ENCODE results near the gene JAM2.

Gene JAM2, protein sequence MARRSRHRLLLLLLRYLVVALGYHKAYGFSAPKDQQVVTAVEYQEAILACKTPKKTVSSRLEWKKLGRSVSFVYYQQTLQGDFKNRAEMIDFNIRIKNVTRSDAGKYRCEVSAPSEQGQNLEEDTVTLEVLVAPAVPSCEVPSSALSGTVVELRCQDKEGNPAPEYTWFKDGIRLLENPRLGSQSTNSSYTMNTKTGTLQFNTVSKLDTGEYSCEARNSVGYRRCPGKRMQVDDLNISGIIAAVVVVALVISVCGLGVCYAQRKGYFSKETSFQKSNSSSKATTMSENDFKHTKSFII

DNA sequence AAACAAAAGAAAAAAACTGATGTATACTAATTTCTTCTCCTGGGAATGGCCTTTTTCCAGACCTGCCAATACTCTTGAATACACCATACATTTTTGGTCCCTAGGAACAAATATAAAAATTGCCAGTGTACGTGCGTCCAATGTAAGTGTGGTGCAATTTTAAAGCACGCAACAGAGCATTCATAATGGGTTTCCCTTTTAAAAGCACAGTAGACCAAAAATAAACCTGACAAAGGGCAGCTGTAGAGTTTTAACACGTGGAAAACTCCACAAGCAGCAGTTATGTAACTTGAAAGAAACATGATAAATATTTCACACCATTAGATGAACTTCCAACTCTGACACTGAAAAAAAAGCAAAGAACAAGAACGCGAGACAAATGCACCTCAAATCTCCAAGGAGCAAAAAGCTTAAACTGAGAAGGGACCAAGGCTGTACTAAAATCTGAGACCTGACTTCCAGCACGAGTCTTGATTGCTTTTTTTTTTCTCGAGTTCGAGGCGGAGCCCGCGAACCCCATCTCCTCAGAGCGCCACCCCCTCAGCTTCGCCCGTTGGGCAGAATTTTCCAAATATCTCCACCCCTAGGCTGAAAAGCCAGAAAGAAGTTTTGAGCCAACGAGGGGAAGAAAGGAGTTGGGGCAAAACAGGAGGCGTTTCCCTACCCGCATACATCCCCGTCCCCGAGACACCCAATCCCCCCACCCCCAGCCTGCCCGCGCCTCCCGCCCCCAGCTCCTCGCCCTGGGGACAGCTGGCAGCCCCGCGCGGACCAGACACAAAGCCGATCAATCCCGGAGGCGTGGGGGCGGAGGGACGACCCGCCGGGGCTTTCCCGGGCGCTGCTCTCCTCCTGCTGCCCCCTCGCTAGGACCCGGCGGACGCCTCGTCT lies at the start of gene JAM2:
TSS of gene JAM2 (plus strand) at position 599 of the 891 bp plus-strand sequence. CDS start 564 bp downstream, outside the sequence.
- no peaks in the 10 kb centered on the region for H3K79me2 ChIP-seq
- no peak within 1 kb of the TSS for H3K9ac ChIP-seq
- H3K27me3 ChIP-seq (ENCODE audit: control insufficient read depth, insufficient read depth, low read length): no peaks in the 10 kb centered on the region
- H3K4me1 ChIP-seq: peaks cover 2% of the 10 kb centered on the region
- peak within 1 kb of the TSS; percentile 43 for H3K27ac ChIP-seq
- peak within 1 kb of the TSS; percentile 88 for H2AFZ ChIP-seq
- no peaks in the 10 kb centered on the region for H3K9me3 ChIP-seq (ENCODE audit: control insufficient read depth, low read length)
- TF ChIP-seq, protein P1, sequence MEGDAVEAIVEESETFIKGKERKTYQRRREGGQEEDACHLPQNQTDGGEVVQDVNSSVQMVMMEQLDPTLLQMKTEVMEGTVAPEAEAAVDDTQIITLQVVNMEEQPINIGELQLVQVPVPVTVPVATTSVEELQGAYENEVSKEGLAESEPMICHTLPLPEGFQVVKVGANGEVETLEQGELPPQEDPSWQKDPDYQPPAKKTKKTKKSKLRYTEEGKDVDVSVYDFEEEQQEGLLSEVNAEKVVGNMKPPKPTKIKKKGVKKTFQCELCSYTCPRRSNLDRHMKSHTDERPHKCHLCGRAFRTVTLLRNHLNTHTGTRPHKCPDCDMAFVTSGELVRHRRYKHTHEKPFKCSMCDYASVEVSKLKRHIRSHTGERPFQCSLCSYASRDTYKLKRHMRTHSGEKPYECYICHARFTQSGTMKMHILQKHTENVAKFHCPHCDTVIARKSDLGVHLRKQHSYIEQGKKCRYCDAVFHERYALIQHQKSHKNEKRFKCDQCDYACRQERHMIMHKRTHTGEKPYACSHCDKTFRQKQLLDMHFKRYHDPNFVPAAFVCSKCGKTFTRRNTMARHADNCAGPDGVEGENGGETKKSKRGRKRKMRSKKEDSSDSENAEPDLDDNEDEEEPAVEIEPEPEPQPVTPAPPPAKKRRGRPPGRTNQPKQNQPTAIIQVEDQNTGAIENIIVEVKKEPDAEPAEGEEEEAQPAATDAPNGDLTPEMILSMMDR (IDR thresholded peaks at IDR 0.05): no peak
- no peaks in the 10 kb centered on the region for H3K36me3 ChIP-seq (ENCODE audit: control insufficient read depth, insufficient read depth, low read length)
- H3K4me3 ChIP-seq (ENCODE audit: low read depth, low read length): peak within 1 kb of the TSS; percentile 63
- H3K4me2 ChIP-seq (ENCODE audit: low read length): peak within 1 kb of the TSS; percentile 77

DNA sequence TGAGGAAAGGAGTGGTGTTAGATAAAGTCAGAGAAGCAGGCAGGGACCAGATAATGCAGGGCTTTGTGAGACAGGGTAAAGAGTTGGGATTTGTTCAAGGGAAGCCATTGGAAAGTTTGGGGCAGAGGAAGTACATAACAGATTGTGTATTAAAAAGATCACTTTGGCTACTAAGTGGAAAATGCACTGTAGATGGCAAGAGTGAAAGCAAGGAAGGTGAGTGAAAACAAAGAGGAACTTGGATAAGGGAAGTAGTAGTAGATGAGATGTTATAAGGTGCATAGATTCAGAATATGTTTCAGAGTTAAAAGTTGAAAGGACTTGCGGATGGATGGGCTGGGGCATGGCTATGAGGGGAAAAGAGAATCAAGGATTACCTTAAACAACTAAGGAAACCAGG lies 49.2 kb upstream of the JAM2 start:
- H3K9ac ChIP-seq: no peak overlapping the region
- H2AFZ ChIP-seq: no peak overlapping the region
- H3K4me1 ChIP-seq: no peaks in the 10 kb centered on the region
- no peak overlapping the region for H3K27ac ChIP-seq
- no peak overlapping the region for H3K4me3 ChIP-seq (ENCODE audit: low read depth, low read length)
- no peaks in the 10 kb centered on the region for H3K36me3 ChIP-seq (ENCODE audit: control insufficient read depth, insufficient read depth, low read length)
- no peak overlapping the region for H3K4me2 ChIP-seq (ENCODE audit: low read length)
- no peaks in the 10 kb centered on the region for H3K79me2 ChIP-seq
- no peaks in the 10 kb centered on the region for H3K27me3 ChIP-seq (ENCODE audit: control insufficient read depth, insufficient read depth, low read length)
- no peaks in the 10 kb centered on the region for H3K9me3 ChIP-seq (ENCODE audit: control insufficient read depth, low read length)
- TF ChIP-seq, protein P1 (IDR thresholded peaks at IDR 0.05): no peak

DNA sequence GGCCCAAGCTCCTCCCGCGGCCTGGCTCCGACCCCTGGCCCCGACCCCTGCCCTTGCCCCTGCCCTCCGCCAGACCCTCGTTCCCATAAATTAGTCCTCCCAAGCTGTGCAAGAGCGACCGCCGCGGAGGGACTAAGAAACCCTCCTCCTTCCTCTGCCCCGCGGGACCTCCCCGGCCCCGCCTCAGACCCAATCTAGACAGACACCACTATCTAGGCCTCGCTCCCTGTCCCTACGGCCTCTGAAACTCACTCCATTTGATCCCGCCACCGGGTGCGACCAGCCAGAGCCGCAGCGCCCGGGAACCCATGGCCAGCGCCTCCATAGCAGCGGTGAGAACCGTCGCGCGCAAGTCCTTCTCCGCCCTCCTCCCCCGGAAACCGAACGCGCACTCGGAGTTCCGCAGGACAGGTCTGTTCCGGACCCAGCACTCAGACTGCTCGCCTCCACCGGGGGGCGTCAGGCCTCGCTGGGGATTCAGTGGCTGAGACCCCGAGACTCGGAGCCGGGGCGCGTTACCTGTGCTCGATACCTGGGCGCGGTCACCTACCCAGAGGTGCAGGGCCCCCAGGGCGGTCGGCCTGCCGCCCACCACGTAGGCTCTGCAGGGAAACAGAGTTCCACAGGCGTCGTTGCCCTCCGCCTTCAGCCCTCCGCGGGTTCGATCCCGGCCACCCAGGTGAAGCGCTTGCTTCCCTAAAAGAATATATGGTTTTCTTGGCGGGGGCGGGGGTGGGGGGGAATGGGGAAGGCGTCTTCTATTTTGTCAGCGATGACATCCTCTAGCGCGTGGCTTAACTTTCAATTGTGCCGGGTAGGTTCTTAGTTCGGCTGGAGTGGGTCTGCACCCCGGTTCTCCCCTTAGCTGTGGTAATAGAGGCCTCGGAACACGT lies 31.7 kb upstream of the JAM2 start, which contains the start of gene MRPL39:
TSS of gene MRPL39 (minus strand) at position 331 of the 893 bp plus-strand sequence. CDS start at position 325, 6 bp downstream.
- Histone ChIP-seq H3K4me1 (peaks cover 1% of the 10 kb centered on the region), H2AFZ (peak within 1 kb of the TSS; percentile 92), H3K27me3 (ENCODE audit: control insufficient read depth, insufficient read depth, low read length) (no peaks in the 10 kb centered on the region), H3K9me3 (ENCODE audit: control insufficient read depth, low read length) (no peaks in the 10 kb centered on the region), H3K79me2 (peaks cover 2% of the 10 kb centered on the region), H3K4me3 (ENCODE audit: low read depth, low read length) (peak within 1 kb of the TSS; percentile 91), H3K27ac (peak within 1 kb of the TSS; percentile 79), H3K4me2 (ENCODE audit: low read length) (peak within 1 kb of the TSS; percentile 85), H3K9ac (no peak within 1 kb of the TSS), H3K36me3 (ENCODE audit: control insufficient read depth, insufficient read depth, low read length) (no peaks in the 10 kb centered on the region)
- TF ChIP-seq, protein P1 (IDR thresholded peaks at IDR 0.05): peak; percentile 43

DNA sequence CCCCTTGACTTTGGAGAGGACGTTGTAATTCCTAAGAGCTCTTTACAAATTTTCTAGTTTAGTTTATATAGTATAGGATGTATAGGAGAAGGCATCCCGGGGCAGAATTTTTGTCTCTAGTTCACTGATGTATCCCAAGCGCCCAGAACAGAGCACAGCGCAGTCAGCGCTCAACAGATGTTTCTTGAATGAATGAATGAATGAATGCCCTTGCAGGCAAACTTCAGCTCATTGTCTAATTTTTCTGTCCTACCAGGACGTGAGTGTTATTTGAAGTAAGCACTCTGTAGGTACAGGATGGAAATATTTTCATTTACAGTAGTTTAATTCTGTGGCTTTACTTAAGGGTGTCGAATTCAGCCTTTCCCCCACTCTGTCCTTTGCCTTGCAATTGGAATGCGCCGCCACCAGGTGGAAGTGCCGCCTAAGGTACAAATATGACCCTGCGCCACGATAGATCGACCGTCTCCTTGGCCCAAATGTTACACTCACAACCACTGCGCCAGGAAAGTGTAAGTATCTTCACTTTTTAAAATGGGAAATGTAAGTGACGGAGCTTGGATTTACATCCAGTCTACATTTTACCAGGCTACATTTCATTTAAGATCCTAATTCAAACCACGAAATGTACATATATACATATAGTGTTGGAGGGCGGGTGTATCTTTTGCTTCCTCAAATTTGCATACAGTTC lies 30.9 kb upstream of the JAM2 start:
- Histone ChIP-seq H3K27ac (peak overlapping the region; percentile 32), H3K9me3 (ENCODE audit: control insufficient read depth, low read length) (no peaks in the 10 kb centered on the region), H3K9ac (no peak overlapping the region), H3K4me2 (ENCODE audit: low read length) (peak overlapping the region; percentile 85), H3K4me1 (no peaks in the 10 kb centered on the region), H2AFZ (peak overlapping the region; percentile 92), H3K79me2 (peaks cover 2% of the 10 kb centered on the region), H3K4me3 (ENCODE audit: low read depth, low read length) (peak overlapping the region; percentile 91), H3K27me3 (ENCODE audit: control insufficient read depth, insufficient read depth, low read length) (no peaks in the 10 kb centered on the region), H3K36me3 (ENCODE audit: control insufficient read depth, insufficient read depth, low read length) (no peaks in the 10 kb centered on the region)
- TF ChIP-seq, protein P1 (IDR thresholded peaks at IDR 0.05): peak; percentile 86

All from parathyroid adenoma (tissue), 2 donors.